Right atrium auricular region (tissue), 2 donors: ENCODE data around the gene MYO3B. TPM values are rescaled to one million over a fixed set of nuclear protein-coding genes. Genes with fewer than 3 reads are reported as not detected.

Experiments used
- DNase-seq: peaks from one replicate; pipeline ENCODE4 v3.0.0-alpha.2; 2019; ENCODE audit warnings: low spot score
- H3K27ac ChIP-seq, 2 donors: fragments of 200-600 bp; sonication (generic); 1 replicate in 1 of 2; 2 replicates in 1 of 2; pipeline ENCODE4 v1.5.1; 2016 to 2019
- H3K27me3 ChIP-seq, 2 donors: fragments of 200-600 bp; sonication (generic); one replicate each; pipeline versions ENCODE4 v1.5.1 to v1.6.0; 2017 to 2019
- H3K36me3 ChIP-seq: fragments of 200-600 bp; sonication (generic); one replicate; pipeline ENCODE4 v1.5.1; 2016
- H3K4me1 ChIP-seq, 2 donors: fragments of 200-600 bp; sonication (generic); one replicate each; pipeline versions ENCODE4 v1.5.1 to v1.6.0; 2017 to 2019
- H3K4me3 ChIP-seq, 2 donors: fragments of 200-600 bp; sonication (generic); 1 replicate in 1 of 2; 2 replicates in 1 of 2; pipeline ENCODE4 v1.5.1; 2017 to 2019; ENCODE audit warnings: mild to moderate bottlenecking in 1 of 2, moderate library complexity in 1 of 2
- H3K9me3 ChIP-seq, 2 donors: fragments of 200-600 bp; sonication (generic); one replicate each; pipeline ENCODE4 v1.5.1; 2019
- CTCF ChIP-seq, 2 donors: fragments of 200-600 bp; sonication (generic); IDR thresholded peaks; one replicate each; pipeline ENCODE4 v1.5.1; 2019; ENCODE audit warnings: antibody characterized with exemption in 2 of 2
- total RNA-seq, 2 donors: library from RNA; depleted of rRNA; stranded (reverse); fragments of >200 nt; gene quantifications; one replicate each; pipeline ENCODE4 v1.1.0, GENCODE V29; 2016

MYO3B gene
- total RNA-seq, 2 donors from 2014 or later: not detected

GRCh38 chr2:170495896-170496295 is 317.9 kb downstream of the MYO3B start:
- Histone ChIP-seq H3K27me3 (no peaks in the 10 kb centered on the region), H3K36me3 (no peaks in the 10 kb centered on the region), H3K9me3 (no peaks in the 10 kb centered on the region), H3K4me1 (no peaks in the 10 kb centered on the region), H3K27ac (no peak overlapping the region), H3K4me3 (no peak overlapping the region)
- DNase-seq: no peak
- TF ChIP-seq CTCF (IDR thresholded peaks at IDR 0.05): no peak

DNA sequence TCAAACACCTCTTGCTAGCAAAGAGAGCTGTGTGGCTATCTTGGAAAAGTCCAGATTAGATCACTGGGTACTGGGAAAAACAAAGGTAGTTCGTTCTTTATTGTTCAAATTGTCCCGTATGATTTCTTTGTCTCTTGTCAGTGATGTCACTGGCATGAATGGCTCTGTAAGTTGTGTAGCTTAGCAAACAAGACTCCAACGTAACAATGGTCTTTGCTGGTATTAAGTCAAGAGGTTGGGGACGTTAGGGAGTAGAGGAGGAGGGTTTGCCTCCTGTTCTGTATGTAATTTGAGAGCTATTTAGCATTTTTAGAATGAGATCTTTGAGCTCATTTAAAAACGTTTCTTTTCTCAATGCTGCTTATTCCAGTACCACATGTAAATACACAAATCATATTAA is 320.7 kb downstream of the MYO3B start:
- H3K27ac ChIP-seq: no peak overlapping the region
- no peaks in the 10 kb centered on the region for H3K27me3 ChIP-seq
- no peak for TF ChIP-seq CTCF (IDR thresholded peaks at IDR 0.05)
- H3K4me3 ChIP-seq: no peak overlapping the region
- no peaks in the 10 kb centered on the region for H3K9me3 ChIP-seq
- no peaks in the 10 kb centered on the region for H3K4me1 ChIP-seq
- no peaks in the 10 kb centered on the region for H3K36me3 ChIP-seq
- DNase-seq: no peak

DNA sequence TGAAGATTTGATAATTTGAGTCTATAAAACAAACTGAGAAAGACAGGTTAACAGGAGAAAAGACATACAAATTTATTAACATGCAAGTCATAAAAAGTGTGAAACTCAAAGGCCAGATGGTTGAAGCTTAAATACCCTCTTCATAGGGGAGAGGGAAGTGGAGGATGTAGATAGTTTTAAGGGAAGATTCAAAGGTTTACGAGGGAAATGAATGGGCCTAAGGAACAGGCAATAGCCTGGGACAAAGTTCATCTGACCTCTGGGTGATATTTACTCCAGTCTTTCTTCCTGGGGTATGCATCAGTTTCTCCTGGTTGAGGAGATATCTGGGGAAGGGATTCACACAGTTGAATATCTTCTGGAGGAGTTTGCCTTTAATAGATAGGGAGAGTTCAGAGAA is 322.2 kb downstream of the MYO3B start:
- Histone ChIP-seq H3K36me3 (no peaks in the 10 kb centered on the region), H3K4me1 (no peaks in the 10 kb centered on the region), H3K9me3 (no peaks in the 10 kb centered on the region), H3K4me3 (no peak overlapping the region), H3K27ac (no peak overlapping the region), H3K27me3 (no peaks in the 10 kb centered on the region)
- TF ChIP-seq CTCF (IDR thresholded peaks at IDR 0.05): no peak
- DNase-seq: no peak

DNA sequence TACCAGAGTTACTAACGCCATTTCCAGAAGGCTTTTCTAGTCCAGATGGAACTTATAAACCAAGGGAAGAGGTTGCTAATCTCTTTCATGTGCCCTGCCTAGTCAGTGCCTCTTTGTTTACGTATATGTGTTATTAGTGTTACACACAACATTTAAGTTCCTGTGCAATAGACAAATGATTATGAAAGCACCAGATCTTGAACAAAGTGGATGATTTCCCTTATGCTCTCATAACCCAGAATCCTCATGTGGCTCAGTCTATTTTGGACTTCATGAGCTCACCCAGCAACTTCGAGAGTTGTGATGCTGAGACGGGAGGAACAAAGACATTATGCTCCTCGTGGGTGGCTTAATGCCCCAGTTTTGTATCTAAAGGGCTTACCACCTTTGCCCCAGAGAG is 322.8 kb downstream of the MYO3B start:
- TF ChIP-seq CTCF (IDR thresholded peaks at IDR 0.05): no peak
- no peak for DNase-seq
- H3K9me3 ChIP-seq: no peaks in the 10 kb centered on the region
- peaks cover 0 to 5% of the 10 kb centered on the region in 2 donors for H3K4me1 ChIP-seq
- no peak overlapping the region for H3K27ac ChIP-seq
- H3K27me3 ChIP-seq: no peaks in the 10 kb centered on the region
- H3K36me3 ChIP-seq: no peaks in the 10 kb centered on the region
- no peak overlapping the region for H3K4me3 ChIP-seq

GRCh38 chr2:170501421-170502043 is 323.6 kb downstream of the MYO3B start:
- DNase-seq: no peak
- Histone ChIP-seq H3K4me3 (no peak overlapping the region), H3K4me1 (peaks cover 0 to 13% of the 10 kb centered on the region in 2 donors), H3K9me3 (no peaks in the 10 kb centered on the region), H3K36me3 (no peaks in the 10 kb centered on the region), H3K27me3 (no peaks in the 10 kb centered on the region), H3K27ac (no peak overlapping the region)
- no peak for TF ChIP-seq CTCF (IDR thresholded peaks at IDR 0.05)
